ENCODE results near the gene GSPT1.

- TF ChIP-seq CTCF (IDR thresholded peaks at IDR 0.05) (no peak), POLR2A (IDR thresholded peaks at IDR 0.05) (no peak)
Observed at GRCh38 chr16:11835891-11836649, 79.7 kb downstream of the GSPT1 start.

Data from body of pancreas (tissue), 4 donors.